Activated CD4-positive, alpha-beta T cell treated with anti-CD3 and anti-CD28 coated beads, Interleukin-2, amount 50 U/mL, for 1 hour (primary cell): ENCODE measurements around the gene KIAA1958.

Experiments used
- DNase-seq: peaks from one replicate; pipeline ENCODE4 v3.0.0-alpha.2; 2020

The KIAA1958 gene, protein sequence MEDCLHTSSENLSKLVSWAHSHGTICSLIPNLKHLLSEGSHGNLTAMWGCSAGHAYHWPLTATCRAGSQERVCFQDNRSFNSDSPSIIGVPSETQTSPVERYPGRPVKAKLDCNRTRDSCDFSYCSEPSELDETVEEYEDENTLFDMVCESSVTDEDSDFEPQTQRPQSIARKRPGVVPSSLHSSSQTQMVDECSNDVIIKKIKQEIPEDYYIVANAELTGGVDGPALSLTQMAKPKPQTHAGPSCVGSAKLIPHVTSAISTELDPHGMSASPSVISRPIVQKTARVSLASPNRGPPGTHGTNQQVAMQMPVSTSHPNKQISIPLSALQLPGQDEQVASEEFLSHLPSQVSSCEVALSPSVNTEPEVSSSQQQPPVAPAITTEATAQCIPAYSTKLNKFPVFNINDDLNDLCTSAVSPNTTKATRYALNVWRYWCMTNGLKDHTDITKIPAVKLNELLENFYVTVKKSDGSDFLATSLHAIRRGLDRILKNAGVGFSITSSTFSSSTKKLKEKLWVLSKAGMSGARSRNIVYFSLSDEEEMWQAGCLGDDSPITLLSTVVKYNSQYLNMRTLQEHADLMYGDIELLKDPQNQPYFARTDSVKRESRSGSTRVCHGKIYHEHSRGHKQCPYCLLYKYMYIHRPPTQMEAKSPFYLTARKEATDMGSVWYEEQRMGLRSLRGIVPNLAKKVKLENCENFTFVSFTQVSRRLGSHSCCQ

GRCh38 chr9:112486221-112487007, at the start of gene KIAA1958:
KIAA1958 (plus strand) TSS chr9:112486827; CDS start chr9:112574081, 87,254 bp downstream.
- DNase-seq, result peak; percentile 65

DNA sequence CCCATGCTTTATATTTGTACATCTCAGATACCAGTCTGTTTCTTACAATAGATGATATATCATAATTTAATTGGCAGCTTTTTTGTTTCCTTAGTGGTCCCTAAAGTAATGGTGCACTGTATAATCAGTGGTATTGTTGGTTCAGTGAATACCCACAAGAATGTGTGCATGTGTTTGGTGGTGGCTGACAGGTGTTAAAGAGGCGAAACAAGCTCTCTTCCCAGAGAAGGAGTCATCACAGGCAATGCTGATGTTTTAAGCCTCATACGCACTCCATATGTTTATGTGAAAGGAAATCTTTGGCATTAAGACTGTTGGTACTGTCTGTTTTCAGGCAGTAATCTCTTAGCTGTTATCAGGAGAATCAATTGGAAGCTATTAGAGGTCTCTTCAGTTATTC, 49.2 kb upstream of the KIAA1958 start:
- no peak for DNase-seq

GRCh38 chr9:112439171-112439570, 47.5 kb upstream of the KIAA1958 start:
- DNase-seq, result no peak

GRCh38 chr9:112439825-112440224, 46.8 kb upstream of the KIAA1958 start:
- no peak for DNase-seq

GRCh38 chr9:112443200-112443599, 43.4 kb upstream of the KIAA1958 start:
- peak; percentile 23 for DNase-seq

DNA sequence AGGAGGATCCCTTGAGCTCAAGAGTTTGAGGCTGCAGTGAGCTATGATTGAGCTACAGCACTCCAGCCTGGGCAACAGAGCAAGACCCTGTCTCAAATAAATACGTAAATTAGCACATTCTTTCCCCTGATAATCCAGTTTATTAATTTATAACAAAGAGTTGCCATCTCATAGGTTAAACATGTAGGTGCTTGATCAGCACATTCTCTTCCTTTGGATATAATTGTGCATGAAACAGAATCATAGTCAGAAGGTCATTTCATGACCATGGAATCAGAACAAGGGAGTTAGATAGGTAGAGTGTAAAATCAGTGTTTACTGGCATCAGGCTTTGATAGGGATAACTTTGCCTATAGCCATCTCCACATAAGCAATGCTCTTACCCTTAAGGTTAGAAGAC, 43.0 kb upstream of the KIAA1958 start:
- no peak for DNase-seq

- DNase-seq, result no peak
Measured at GRCh38 chr9:112445196-112445595, 41.4 kb upstream of the KIAA1958 start.

DNA sequence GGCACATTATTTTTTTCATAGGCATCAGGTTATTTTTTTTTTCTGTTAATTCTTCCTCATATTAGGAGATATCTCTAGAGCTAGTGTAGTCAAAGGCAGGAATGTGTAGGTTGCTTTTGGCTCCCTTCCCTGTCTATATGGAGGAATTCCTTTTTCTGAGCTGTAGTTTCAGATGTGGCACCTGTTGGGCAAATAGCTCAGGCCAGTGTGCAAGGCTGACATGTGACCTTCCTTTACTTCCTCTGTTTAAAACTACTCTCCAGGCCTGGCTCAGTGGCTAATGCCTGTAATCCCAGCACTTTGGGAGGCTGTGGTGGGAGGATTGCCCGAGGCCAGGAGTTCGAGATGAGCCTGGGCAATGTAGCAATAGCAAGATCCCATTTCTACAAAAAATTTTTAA, 40.5 kb upstream of the KIAA1958 start:
- DNase-seq, result no peak

- no peak for DNase-seq
Measured at GRCh38 chr9:112446526-112446925, 40.1 kb upstream of the KIAA1958 start.

DNA sequence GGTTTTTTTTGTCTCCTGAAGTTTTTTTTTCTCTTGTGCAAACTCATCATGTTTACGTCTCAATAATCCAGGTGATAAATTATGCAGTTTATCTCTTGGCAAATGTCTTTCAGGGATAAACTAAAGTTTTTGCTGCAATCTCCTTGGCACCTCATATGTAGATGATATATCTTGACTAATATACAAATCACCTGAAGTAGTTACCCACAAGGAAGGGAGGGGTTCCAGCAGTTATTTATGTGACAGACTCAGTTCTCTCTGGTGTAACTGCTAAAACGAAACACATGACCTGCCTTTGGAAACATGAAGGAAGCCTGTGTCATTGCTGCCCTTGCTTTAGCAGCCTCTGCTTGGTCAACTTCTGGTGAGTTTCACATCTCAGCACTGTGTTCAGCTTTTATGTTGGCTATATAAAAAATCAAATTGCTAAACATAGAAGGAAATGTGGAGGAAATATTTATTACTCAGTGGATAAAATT, 39.3 kb upstream of the KIAA1958 start:
- no peak for DNase-seq

DNA sequence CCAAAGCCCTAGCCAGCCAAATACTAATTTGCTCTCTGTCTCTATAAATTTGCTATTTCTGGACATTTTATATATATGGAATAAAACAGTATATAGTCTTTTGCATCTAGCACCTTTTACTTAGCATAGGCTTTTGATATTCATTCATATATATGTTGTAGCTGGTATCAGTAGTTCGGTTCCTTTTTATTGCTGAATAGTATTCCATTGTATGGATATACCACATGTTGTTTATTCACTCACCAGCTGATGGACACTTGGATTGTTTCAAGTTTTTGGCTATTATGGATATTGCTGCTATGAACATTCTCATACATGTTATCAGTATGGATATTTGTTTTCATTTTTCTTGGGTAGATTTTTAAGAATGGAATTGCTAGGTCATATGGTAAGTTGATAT, 23.8 kb upstream of the KIAA1958 start:
- DNase-seq, result no peak

DNA sequence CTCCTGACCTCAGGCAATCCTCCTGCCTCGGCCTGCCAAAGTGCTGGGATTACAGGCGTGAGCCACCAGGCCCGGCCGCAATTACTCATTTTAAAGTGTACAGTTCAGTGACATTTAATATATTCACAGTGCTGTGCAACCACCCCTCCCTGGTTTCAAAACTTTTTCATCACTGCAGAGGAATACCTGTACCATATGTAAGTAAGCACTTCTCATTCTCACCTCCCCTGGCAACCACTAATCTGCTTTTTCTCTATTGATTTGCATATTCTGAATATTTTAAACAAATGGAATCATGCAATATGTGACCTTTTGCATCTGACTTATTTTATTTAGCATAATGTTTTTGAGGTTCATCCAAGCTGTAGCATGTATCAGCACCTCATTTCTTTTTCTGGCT, 21.3 kb upstream of the KIAA1958 start:
- DNase-seq, result no peak

DNA sequence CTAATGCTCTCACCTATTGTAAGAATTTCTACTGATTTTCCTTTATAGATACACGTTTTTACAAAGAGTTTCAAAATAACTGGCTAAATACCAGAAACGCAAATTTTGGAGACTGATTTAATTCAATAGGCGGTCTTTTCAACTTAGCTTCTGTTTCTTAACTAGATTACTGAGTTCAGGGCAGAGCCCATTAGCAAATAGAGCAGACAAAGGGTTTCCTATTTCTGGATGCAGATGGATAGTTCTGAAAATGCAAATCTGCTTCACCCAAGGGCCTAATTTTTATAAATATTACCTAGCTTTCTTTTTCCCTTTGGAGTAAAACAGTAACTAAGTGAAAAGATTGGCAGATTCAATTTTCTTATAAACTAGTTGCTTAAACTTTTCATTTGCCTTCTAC, 13.6 kb upstream of the KIAA1958 start:
- no peak for DNase-seq

- DNase-seq, result no peak
Measured at GRCh38 chr9:112473986-112474385, 12.6 kb upstream of the KIAA1958 start.

DNA sequence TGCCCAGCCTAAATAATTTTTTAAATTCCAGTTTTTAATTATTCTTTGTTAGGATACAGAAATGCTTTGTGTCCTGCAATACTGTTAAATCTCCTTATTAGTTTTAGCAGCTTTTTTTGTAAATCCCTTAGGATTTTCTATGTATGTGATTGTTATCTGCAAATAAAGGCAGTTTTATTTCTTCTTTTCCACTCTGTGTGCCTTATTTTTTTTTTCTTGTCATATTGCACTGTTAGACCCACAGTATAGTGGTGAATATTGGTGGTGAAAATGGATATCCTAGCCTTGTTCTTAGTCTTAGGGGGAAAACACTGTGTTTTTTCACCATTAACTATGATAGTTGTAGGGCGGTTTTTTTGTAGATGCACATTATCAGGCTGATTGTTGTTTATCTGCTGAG, 11.3 kb upstream of the KIAA1958 start:
- DNase-seq, result no peak

DNA sequence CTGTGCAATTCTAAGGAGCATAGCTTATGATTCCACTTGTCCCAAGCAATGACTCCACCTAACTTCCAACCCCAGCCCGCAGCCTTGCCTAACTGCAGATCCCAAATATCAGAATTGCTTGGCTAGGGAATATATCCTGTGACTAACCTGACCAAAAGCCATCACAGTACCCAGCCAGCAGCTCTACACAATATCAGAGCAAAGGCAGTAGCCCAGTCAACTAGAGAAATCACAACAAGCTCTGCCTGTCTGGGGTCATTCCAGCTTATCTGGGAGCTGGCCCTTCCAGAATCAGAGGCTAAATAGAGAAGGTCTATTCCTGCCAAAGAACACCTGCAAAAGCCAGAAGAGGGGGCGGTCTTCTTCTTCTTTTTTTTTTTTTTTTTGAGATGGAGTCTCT, 9.3 kb upstream of the KIAA1958 start:
- DNase-seq, result no peak

GRCh38 chr9:112479221-112479620, 7.4 kb upstream of the KIAA1958 start:
- DNase-seq, result no peak

DNA sequence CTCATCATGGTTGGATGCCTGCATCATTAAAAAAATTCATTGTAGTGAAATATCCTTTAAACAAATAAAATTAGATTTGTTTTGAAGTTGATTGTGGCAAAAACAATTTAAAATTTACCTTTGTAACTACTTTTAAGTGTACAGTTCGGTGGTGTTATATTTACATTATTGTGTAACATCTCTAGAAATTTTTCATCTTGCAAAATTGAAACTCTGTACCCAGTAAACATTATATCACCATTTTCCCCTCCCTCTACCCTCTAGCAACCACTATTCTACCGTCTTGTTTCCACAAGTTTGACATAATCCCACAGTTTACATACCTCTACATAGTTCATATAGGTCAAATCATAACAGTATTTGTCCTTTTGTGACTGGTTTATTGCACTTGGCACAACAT, 2.0 kb upstream of the KIAA1958 start:
- no peak for DNase-seq

- DNase-seq, result no peak
Measured at GRCh38 chr9:112485574-112485973, 1.1 kb upstream of the KIAA1958 start.

DNA sequence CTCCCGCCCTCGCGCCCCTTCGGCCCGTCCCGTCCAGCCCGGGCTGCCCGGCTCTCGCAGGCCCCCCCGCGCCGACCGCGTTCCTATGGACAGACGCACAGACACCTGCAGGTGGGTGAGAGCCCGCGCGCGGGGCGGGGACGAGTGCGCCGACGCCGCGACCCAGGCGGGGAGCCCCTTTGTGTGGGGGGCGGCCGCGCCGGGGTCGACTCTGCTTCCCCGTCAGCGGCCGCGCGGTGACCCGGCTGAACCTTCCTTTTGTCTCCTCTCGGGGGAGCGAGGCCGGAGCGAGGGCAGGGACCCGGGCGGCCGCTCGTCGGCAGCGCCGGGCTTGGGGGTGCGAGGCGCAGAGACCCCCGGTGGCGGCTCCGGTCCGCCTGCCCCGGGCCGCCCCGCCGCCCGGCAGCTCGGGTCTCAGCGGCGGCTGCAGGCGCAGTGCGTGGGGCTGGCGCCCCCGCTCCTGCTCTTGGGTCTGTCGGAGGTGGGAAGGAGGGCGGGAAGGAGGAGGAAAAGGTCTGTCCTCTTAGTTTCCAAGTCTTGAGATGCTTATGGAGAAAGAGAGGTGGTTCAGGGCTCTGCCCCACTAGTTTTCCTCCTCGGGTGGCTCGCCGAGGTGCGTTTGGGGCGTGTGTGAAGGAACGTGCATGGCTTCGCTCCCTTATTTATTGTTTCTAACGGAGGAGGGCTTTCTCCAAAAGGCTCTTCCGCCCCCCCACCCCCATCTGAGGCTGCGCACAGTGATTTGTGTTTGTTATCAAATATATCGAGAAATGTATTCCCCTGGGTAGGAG, 576 bp downstream of the KIAA1958 start:
- peak; percentile 57 for DNase-seq

DNA sequence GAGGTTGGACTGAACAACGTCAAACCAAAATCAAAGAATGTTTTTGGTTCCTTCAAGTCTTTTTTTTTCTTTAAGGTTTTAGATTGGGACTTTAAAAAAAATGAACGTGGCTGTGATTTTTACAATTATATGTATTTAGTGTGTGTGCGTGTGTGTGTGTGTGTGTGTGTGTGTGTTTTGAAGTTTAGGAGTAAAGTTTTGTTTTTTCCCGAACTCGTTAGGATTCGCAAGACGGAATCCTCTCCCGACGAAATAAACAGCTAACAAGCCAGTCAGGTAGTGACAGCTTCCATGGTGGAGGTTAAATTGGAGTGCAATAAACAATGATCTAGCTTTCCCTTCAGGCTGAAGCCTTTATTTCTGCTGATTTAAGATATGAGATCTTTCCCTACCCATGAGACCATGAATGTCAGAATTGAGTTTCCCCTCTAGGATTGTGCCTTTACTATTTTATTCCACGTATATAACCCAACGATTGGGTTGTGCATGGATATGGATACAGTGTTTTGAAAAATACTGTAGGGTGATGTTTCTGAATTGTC, 1.2 kb downstream of the KIAA1958 start:
- no peak for DNase-seq

- no peak for DNase-seq
Measured at GRCh38 chr9:112489039-112489546, 2.5 kb downstream of the KIAA1958 start.
